GM12892 (cell line): ENCODE data around the gene LRMDA.

ENCODE experiments used
- POLR2A ChIP-seq: IDR thresholded peaks from 2 replicates; pipeline ENCODE4 v1.6.1; 2011; ENCODE audit warnings: low read depth, low read length, control low read depth
- POLR2AphosphoS5 ChIP-seq: IDR thresholded peaks from 2 replicates; pipeline ENCODE4 v1.6.1; 2011; ENCODE audit warnings: low read depth, low read length, control low read depth
- TAF1 ChIP-seq: IDR thresholded peaks from 2 replicates; pipeline ENCODE4 v1.6.1; 2011; ENCODE audit warnings: low read depth, mild to moderate bottlenecking, control low read depth, low read length, borderline replicate concordance

DNA sequence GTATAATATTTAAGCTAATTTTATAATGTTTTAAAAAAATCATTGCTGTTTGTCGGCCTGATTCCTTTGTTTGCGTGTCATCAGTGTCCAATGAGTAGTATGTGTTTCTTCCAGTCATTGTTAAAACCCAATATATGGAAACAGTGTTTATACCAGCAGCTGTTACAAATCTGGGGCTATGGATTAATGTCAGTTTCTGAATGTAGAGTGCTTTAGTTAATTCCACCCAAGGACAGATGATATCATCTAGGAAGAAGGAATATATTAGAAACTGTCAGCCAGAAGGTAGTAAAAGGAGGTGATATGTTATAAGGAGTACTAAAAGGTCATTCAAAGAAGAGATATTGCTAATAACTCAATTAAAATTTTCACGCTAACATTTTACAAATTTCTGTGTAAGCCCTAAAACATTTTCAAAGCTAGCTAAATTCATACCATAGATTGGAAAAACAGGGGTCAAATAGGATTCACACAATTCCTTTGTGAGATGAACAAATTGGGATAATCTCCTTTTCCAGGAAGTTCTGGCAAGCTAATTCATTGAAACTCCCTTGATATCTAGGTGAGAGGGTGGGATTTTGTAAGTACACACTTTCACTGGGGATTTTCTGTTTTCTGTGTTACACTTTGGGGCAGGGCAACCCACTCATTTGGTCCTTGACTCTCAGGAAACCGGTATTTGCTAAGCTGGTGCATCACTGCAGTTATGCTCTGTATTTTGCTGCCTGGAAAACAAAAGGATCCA, 448.8 kb downstream of the LRMDA start:
- TF ChIP-seq TAF1 (no peak), POLR2AphosphoS5 (no peak), POLR2A (no peak)
